DND-41 (cell line): ENCODE measurements around the gene ECT2L.

Source experiments
- CTCF ChIP-seq: IDR thresholded peaks from 2 replicates; pipeline ENCODE4 v1.5.1; 2012; ENCODE audit warnings: borderline replicate concordance, low read length, moderate library complexity, mild to moderate bottlenecking; ENCODE audit not compliant: poor library complexity, severe bottlenecking; ENCODE audit errors: extremely low read depth
- EZH2 ChIP-seq: IDR thresholded peaks from 3 replicates; pipeline ENCODE4 v1.6.1; 2012; ENCODE audit warnings: borderline replicate concordance, low read depth, mild to moderate bottlenecking, moderate library complexity, low read length, inconsistent platforms; ENCODE audit not compliant: severe bottlenecking

GRCh38 chr6:138811866-138812265 is 16.0 kb downstream of the ECT2L start:
- no peak for TF ChIP-seq EZH2
- TF ChIP-seq CTCF, result no peak
